ENCODE data around the gene KRIT1. TPM values are rescaled to one million over a fixed set of nuclear protein-coding genes. Genes with fewer than 3 reads are reported as not detected.
A peak's percentile ranks its signal among the peaks of the same experiment; 100 is the strongest.

Gene KRIT1
- total and polyA plus RNA-seq, 2 donors from 2014 or later: 15.2 to 48.7 TPM

GRCh38 chr7:92221766-92222165 is 23.9 kb downstream of the KRIT1 start:
- FAIRE-seq (no peak), DNase-seq (peak in 1 of 5 donors; percentile 2)
- TF ChIP-seq CTCF (IDR thresholded peaks at IDR 0.05; ENCODE audit: borderline replicate concordance, extremely low read depth, insufficient read depth): no peak
- Histone ChIP-seq H3K4me1 (ENCODE audit: control insufficient read depth in 2 of 3, insufficient read depth in 2 of 3, low read depth in 1 of 3, low read length in 3 of 3) (no peaks in the 10 kb centered on the region), H3K9ac (ENCODE audit: low read length in 3 of 3) (no peak overlapping the region), H3K4me3 (ENCODE audit: low read length in 3 of 3) (no peak overlapping the region), H3K36me3 (ENCODE audit: control insufficient read depth in 2 of 3, insufficient read depth in 3 of 3, low read length in 3 of 3) (peaks cover 2 to 35% (median 32%) of the 10 kb centered on the region in 3 donors), H3K9me3 (ENCODE audit: control insufficient read depth in 2 of 3, insufficient read depth in 1 of 3, low read length in 3 of 3) (no peaks in the 10 kb centered on the region), H3K27ac (ENCODE audit: low read depth in 2 of 2, low read length in 2 of 2) (no peak overlapping the region), H3K27me3 (ENCODE audit: control insufficient read depth, insufficient read depth, low read length) (no peaks in the 10 kb centered on the region)
- intact Hi-C loops (cut with DNase I): no loop called here

- no peak for TF ChIP-seq CTCF (IDR thresholded peaks at IDR 0.05; ENCODE audit: borderline replicate concordance, extremely low read depth, insufficient read depth)
- FAIRE-seq (no peak), DNase-seq (no peak)
- H3K9ac ChIP-seq (ENCODE audit: low read length in 3 of 3): no peak overlapping the region
- H3K27ac ChIP-seq (ENCODE audit: low read depth in 2 of 2, low read length in 2 of 2): no peak overlapping the region
- no peak overlapping the region for H3K4me3 ChIP-seq (ENCODE audit: low read length in 3 of 3)
- H3K9me3 ChIP-seq (ENCODE audit: control insufficient read depth in 2 of 3, insufficient read depth in 1 of 3, low read length in 3 of 3): no peaks in the 10 kb centered on the region
- peaks cover 11 to 27% (median 17%) of the 10 kb centered on the region in 3 donors for H3K36me3 ChIP-seq (ENCODE audit: control insufficient read depth in 2 of 3, insufficient read depth in 3 of 3, low read length in 3 of 3)
- intact Hi-C loops (cut with DNase I): no loop called here
- no peaks in the 10 kb centered on the region for H3K4me1 ChIP-seq (ENCODE audit: control insufficient read depth in 2 of 3, insufficient read depth in 2 of 3, low read depth in 1 of 3, low read length in 3 of 3)
- H3K27me3 ChIP-seq (ENCODE audit: control insufficient read depth, insufficient read depth, low read length): no peaks in the 10 kb centered on the region
Observed at GRCh38 chr7:92206672-92207071, 39.0 kb downstream of the KRIT1 start.

- Histone ChIP-seq H3K9ac (ENCODE audit: low read length in 3 of 3) (no peak overlapping the region), H3K9me3 (ENCODE audit: control insufficient read depth in 2 of 3, insufficient read depth in 1 of 3, low read length in 3 of 3) (no peaks in the 10 kb centered on the region), H3K36me3 (ENCODE audit: control insufficient read depth in 2 of 3, insufficient read depth in 3 of 3, low read length in 3 of 3) (peaks cover 6 to 31% (median 12%) of the 10 kb centered on the region in 3 donors), H3K27ac (ENCODE audit: low read depth in 2 of 2, low read length in 2 of 2) (no peak overlapping the region), H3K4me3 (ENCODE audit: low read length in 3 of 3) (no peak overlapping the region), H3K4me1 (ENCODE audit: control insufficient read depth in 2 of 3, insufficient read depth in 2 of 3, low read depth in 1 of 3, low read length in 3 of 3) (no peaks in the 10 kb centered on the region), H3K27me3 (ENCODE audit: control insufficient read depth, insufficient read depth, low read length) (no peaks in the 10 kb centered on the region)
- FAIRE-seq (no peak), DNase-seq (no peak)
- no peak for TF ChIP-seq CTCF (IDR thresholded peaks at IDR 0.05; ENCODE audit: borderline replicate concordance, extremely low read depth, insufficient read depth)
- intact Hi-C loops (cut with DNase I): no loop called here
Observed at GRCh38 chr7:92205987-92206386, 39.7 kb downstream of the KRIT1 start.

GRCh38 chr7:92200791-92201190 is 44.9 kb downstream of the KRIT1 start:
- Histone ChIP-seq H3K36me3 (ENCODE audit: control insufficient read depth in 2 of 3, insufficient read depth in 3 of 3, low read length in 3 of 3) (peaks cover 6 to 40% (median 17%) of the 10 kb centered on the region in 3 donors), H3K27ac (ENCODE audit: low read depth in 2 of 2, low read length in 2 of 2) (no peak overlapping the region), H3K4me3 (ENCODE audit: low read length in 3 of 3) (no peak overlapping the region), H3K9me3 (ENCODE audit: control insufficient read depth in 2 of 3, insufficient read depth in 1 of 3, low read length in 3 of 3) (no peaks in the 10 kb centered on the region), H3K9ac (ENCODE audit: low read length in 3 of 3) (no peak overlapping the region), H3K4me1 (ENCODE audit: control insufficient read depth in 2 of 3, insufficient read depth in 2 of 3, low read depth in 1 of 3, low read length in 3 of 3) (no peaks in the 10 kb centered on the region), H3K27me3 (ENCODE audit: control insufficient read depth, insufficient read depth, low read length) (no peaks in the 10 kb centered on the region)
- FAIRE-seq (no peak), DNase-seq (no peak)
- no peak for TF ChIP-seq CTCF (IDR thresholded peaks at IDR 0.05; ENCODE audit: borderline replicate concordance, extremely low read depth, insufficient read depth)
- intact Hi-C loops (cut with DNase I): no loop called here

Data from kidney (tissue), 14 donors.